ENCODE measurements around the gene SLC47A1. TPM values are rescaled to one million over a fixed set of nuclear protein-coding genes. Genes with fewer than 3 reads are reported as not detected.

The SLC47A1 gene
- total and polyA plus RNA-seq, 2 of the 13 experiments (the other 11 are each of a cell fraction or from before 2014, with no cell fraction given): 42.1 to 67.5 TPM

DNA sequence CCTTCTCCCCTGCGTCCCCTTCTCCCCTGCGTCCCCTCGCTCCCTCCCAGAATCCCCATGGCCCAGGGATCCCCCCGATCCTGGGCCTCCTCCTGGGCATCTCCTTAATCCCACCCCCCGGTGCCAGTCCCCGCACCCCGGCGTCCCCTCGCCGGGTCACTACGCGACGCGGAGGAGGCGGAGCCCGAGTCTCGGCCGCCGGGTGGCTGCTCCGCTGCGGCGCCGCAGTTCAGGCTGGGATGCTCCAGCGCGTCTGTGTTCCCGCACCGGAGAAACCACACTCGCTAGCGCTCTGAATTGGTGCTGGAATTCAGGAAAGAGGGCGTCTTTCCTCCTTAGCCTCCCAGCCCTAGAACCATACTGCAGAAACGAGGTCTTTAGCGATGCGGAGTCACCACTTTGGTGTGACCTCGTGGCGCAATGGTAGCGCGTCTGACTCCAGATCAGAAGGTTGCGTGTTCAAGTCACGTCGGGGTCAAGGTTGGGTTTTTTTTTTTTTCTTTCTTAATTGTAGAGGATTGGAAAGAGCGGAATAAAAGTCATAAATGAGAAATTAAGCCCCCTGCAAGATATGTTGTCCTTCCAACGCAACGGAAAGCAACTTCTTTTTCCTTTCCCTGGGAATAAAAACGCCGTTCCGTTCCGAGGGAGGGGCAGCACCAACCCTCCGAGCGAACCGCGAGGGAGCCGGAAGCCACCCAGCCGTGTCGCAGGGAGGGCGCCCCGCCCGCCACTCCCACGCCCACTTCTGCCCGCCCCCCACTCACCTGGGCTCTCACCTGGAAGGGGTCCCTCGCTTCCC, 25.7 kb upstream of the SLC47A1 start (continued):
- TF ChIP-seq, protein P1, sequence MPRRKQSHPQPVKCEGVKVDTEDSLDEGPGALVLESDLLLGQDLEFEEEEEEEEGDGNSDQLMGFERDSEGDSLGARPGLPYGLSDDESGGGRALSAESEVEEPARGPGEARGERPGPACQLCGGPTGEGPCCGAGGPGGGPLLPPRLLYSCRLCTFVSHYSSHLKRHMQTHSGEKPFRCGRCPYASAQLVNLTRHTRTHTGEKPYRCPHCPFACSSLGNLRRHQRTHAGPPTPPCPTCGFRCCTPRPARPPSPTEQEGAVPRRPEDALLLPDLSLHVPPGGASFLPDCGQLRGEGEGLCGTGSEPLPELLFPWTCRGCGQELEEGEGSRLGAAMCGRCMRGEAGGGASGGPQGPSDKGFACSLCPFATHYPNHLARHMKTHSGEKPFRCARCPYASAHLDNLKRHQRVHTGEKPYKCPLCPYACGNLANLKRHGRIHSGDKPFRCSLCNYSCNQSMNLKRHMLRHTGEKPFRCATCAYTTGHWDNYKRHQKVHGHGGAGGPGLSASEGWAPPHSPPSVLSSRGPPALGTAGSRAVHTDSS (CRISPR knock-in tag; conservative IDR thresholded peaks at IDR 0.05): 0 out of 2 replicates have a peak, but pooled peaks have one; percentile 63
- TF ChIP-seq SALL2 (CRISPR knock-in tag; IDR thresholded peaks at IDR 0.05): 0 out of 2 replicates have a peak, but pooled peaks have one; percentile 70
- no peak for TF ChIP-seq NR1H2 (CRISPR knock-in tag; IDR thresholded peaks at IDR 0.05; ENCODE audit: borderline replicate concordance, low read depth)
- TF ChIP-seq, protein P2, sequence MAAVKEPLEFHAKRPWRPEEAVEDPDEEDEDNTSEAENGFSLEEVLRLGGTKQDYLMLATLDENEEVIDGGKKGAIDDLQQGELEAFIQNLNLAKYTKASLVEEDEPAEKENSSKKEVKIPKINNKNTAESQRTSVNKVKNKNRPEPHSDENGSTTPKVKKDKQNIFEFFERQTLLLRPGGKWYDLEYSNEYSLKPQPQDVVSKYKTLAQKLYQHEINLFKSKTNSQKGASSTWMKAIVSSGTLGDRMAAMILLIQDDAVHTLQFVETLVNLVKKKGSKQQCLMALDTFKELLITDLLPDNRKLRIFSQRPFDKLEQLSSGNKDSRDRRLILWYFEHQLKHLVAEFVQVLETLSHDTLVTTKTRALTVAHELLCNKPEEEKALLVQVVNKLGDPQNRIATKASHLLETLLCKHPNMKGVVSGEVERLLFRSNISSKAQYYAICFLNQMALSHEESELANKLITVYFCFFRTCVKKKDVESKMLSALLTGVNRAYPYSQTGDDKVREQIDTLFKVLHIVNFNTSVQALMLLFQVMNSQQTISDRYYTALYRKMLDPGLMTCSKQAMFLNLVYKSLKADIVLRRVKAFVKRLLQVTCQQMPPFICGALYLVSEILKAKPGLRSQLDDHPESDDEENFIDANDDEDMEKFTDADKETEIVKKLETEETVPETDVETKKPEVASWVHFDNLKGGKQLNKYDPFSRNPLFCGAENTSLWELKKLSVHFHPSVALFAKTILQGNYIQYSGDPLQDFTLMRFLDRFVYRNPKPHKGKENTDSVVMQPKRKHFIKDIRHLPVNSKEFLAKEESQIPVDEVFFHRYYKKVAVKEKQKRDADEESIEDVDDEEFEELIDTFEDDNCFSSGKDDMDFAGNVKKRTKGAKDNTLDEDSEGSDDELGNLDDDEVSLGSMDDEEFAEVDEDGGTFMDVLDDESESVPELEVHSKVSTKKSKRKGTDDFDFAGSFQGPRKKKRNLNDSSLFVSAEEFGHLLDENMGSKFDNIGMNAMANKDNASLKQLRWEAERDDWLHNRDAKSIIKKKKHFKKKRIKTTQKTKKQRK (IDR thresholded peaks at IDR 0.05; ENCODE audit: low read length): no peak
- TF ChIP-seq ETV6 (CRISPR knock-in tag; conservative IDR thresholded peaks at IDR 0.05): peak; percentile 54; the same call in 1 of the 2 replicates
- peak; percentile 79 for TF ChIP-seq MYC (CRISPR knock-in tag; IDR thresholded peaks at IDR 0.05; ENCODE audit: borderline replicate concordance)
- TF ChIP-seq PHF20 (CRISPR knock-in tag; IDR thresholded peaks at IDR 0.05): peak; percentile 39; the same call in 1 of the 2 replicates
- TF ChIP-seq PTBP1 (IDR thresholded peaks at IDR 0.05; ENCODE audit: low read depth, low read length, poor library complexity, severe bottlenecking): no peak
- TF ChIP-seq TEAD3 (CRISPR knock-in tag; optimal IDR thresholded peaks at IDR 0.05; ENCODE audit: borderline replicate concordance): peak; percentile 82
- TF ChIP-seq ZZZ3 (CRISPR knock-in tag; IDR thresholded peaks at IDR 0.05; ENCODE audit: borderline replicate concordance): no peak
- peak; percentile 57; the same call in 1 of the 2 replicates for TF ChIP-seq ETV5 (CRISPR knock-in tag; IDR thresholded peaks at IDR 0.05; ENCODE audit: borderline replicate concordance)
- no peak for TF ChIP-seq ATAD3A (CRISPR knock-in tag; IDR thresholded peaks at IDR 0.05)
- 0 out of 2 replicates have a peak, but pooled peaks have one; percentile 70 for TF ChIP-seq ZNF230 (CRISPR knock-in tag; IDR thresholded peaks at IDR 0.05)
- TF ChIP-seq, protein P3, sequence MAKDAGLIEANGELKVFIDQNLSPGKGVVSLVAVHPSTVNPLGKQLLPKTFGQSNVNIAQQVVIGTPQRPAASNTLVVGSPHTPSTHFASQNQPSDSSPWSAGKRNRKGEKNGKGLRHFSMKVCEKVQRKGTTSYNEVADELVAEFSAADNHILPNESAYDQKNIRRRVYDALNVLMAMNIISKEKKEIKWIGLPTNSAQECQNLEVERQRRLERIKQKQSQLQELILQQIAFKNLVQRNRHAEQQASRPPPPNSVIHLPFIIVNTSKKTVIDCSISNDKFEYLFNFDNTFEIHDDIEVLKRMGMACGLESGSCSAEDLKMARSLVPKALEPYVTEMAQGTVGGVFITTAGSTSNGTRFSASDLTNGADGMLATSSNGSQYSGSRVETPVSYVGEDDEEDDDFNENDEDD (CRISPR knock-in tag; IDR thresholded peaks at IDR 0.05; ENCODE audit: borderline replicate concordance): peak; percentile 64; the same call in 1 of the 2 replicates
- no peak for TF ChIP-seq FOSL1 (CRISPR knock-in tag; IDR thresholded peaks at IDR 0.05; ENCODE audit: borderline replicate concordance)
- TF ChIP-seq CENPX (CRISPR knock-in tag; IDR thresholded peaks at IDR 0.05): no peak
- TF ChIP-seq SCMH1 (CRISPR knock-in tag; IDR thresholded peaks at IDR 0.05; ENCODE audit: borderline replicate concordance): no peak
- TF ChIP-seq ZNF709 (CRISPR knock-in tag; IDR thresholded peaks at IDR 0.05): no peak; the same call in 1 of the 2 replicates
- TF ChIP-seq BRCA1 (CRISPR knock-in tag; IDR thresholded peaks at IDR 0.05): 0 out of 2 replicates have a peak, but pooled peaks have one; percentile 23
- no peak for TF ChIP-seq JUNB (CRISPR knock-in tag; IDR thresholded peaks at IDR 0.05; ENCODE audit: borderline replicate concordance)
- peak; percentile 47 for TF ChIP-seq SPEN (CRISPR knock-in tag; IDR thresholded peaks at IDR 0.05; ENCODE audit: low read depth)
- no peak for TF ChIP-seq ZFP1 (CRISPR knock-in tag; IDR thresholded peaks at IDR 0.05)
- no peak for TF ChIP-seq ZNF354B (CRISPR knock-in tag; IDR thresholded peaks at IDR 0.05)
- peak; percentile 67 for TF ChIP-seq MIXL1 (CRISPR knock-in tag; IDR thresholded peaks at IDR 0.05)
